ENCODE data around the gene LRP3.

- TF ChIP-seq, protein P1, sequence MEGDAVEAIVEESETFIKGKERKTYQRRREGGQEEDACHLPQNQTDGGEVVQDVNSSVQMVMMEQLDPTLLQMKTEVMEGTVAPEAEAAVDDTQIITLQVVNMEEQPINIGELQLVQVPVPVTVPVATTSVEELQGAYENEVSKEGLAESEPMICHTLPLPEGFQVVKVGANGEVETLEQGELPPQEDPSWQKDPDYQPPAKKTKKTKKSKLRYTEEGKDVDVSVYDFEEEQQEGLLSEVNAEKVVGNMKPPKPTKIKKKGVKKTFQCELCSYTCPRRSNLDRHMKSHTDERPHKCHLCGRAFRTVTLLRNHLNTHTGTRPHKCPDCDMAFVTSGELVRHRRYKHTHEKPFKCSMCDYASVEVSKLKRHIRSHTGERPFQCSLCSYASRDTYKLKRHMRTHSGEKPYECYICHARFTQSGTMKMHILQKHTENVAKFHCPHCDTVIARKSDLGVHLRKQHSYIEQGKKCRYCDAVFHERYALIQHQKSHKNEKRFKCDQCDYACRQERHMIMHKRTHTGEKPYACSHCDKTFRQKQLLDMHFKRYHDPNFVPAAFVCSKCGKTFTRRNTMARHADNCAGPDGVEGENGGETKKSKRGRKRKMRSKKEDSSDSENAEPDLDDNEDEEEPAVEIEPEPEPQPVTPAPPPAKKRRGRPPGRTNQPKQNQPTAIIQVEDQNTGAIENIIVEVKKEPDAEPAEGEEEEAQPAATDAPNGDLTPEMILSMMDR (conservative IDR thresholded peaks at IDR 0.05 in 1 of 2, IDR thresholded peaks at IDR 0.05 in 1 of 2; ENCODE audit: extremely low read depth in 1 of 2, insufficient read depth in 1 of 2, low read depth in 1 of 2, low read length in 2 of 2): no peak
- TF ChIP-seq EZH2 (IDR thresholded peaks at IDR 0.05; ENCODE audit: borderline replicate concordance, low read length): no peak
These were observed 44.5 kb downstream of the LRP3 start for GRCh38 chr19:33238481-33239149.

Data from mammary epithelial cell (primary cell).